HEK293 (cell line): Measurements from ENCODE around the gene ANKRD53.

Source experiments
- CTCF ChIA-PET: fragments of 350-600 bp; formaldehyde crosslinking; extraction: SDS; loops from one replicate; lab custom pipeline; 2021; ENCODE audit warnings: antibody characterized with exemption; lab: Yijun Ruan, JAX
- POLR2A ChIA-PET: fragments of 300-600 bp; formaldehyde crosslinking; extraction: SDS; loops from one replicate; lab custom pipeline; 2020; ENCODE audit warnings: antibody characterized with exemption, inconsistent platforms; lab: Yijun Ruan, JAX
- H3K27ac ChIP-seq: fragments of 200-500 bp; sonication (Bioruptor generic); 2 replicates; pipeline ENCODE4 v1.5.1; 2014; ENCODE audit warnings: low read depth, low read length, control low read depth, inconsistent platforms; ENCODE audit errors: extremely low read depth
- H3K36me3 ChIP-seq, 2 experiments: fragments of 200-500 bp in 1 of 2; sonication (Bioruptor generic) in 1 of 2; 1 replicate in 1 of 2; 2 replicates in 1 of 2; pipeline ENCODE4 v1.5.1; 2014 to 2017; ENCODE audit warnings: inconsistent platforms in 2 of 2, low read length in 2 of 2; ENCODE audit not compliant: control insufficient read depth in 2 of 2, insufficient read depth in 1 of 2
- H3K4me1 ChIP-seq: fragments of 200-500 bp; sonication (Bioruptor generic); 2 replicates; pipeline ENCODE4 v1.5.1; 2014; ENCODE audit warnings: mild to moderate bottlenecking, low read length, inconsistent platforms; ENCODE audit not compliant: control insufficient read depth, insufficient read depth
- H3K4me3 ChIP-seq: 2 replicates; pipeline ENCODE4 v1.5.1; 2011; ENCODE audit warnings: low read depth, mild to moderate bottlenecking, control low read depth, low read length, moderate library complexity
- H3K9me3 ChIP-seq: fragments of 200-500 bp; sonication (Bioruptor generic); 2 replicates; pipeline ENCODE4 v1.5.1; 2014; ENCODE audit warnings: low read depth, low read length, inconsistent platforms; ENCODE audit not compliant: control insufficient read depth, insufficient read depth
- GLI2 ChIP-seq: fragments of 450-650 bp; formaldehyde crosslinking; IDR thresholded peaks from 2 replicates; pipeline ENCODE4; 2017; ENCODE audit warnings: missing biosample characterization, missing genetic modification characterization, low read depth, borderline replicate concordance
- KLF1 ChIP-seq: fragments of 450-650 bp; formaldehyde crosslinking; IDR thresholded peaks from 2 replicates; pipeline ENCODE4 v1.5.1; 2016; ENCODE audit warnings: missing biosample characterization, missing genetic modification characterization
- PATZ1 ChIP-seq: fragments of 450-650 bp; formaldehyde crosslinking; IDR thresholded peaks from 2 replicates; pipeline ENCODE4 v1.5.1; 2016; ENCODE audit warnings: missing biosample characterization, missing genetic modification characterization
- TSHZ1 ChIP-seq: fragments of 450-650 bp; formaldehyde crosslinking; IDR thresholded peaks from 2 replicates; pipeline ENCODE4 v1.5.1; 2016; ENCODE audit warnings: missing biosample characterization, missing genetic modification characterization, borderline replicate concordance
- ZFP37 ChIP-seq: fragments of 450-650 bp; formaldehyde crosslinking; IDR thresholded peaks from 2 replicates; pipeline ENCODE4 v1.5.1; 2016; ENCODE audit warnings: missing biosample characterization, missing genetic modification characterization
- ZNF600 ChIP-seq: fragments of 450-650 bp; formaldehyde crosslinking; IDR thresholded peaks from 2 replicates; pipeline ENCODE4 v1.5.1; 2016; ENCODE audit warnings: missing biosample characterization, missing genetic modification characterization
- TF ChIP-seq, protein P1 (sequence below): fragments of 450-650 bp; formaldehyde crosslinking; IDR thresholded peaks from 2 replicates; pipeline ENCODE4 v1.5.1; 2017; ENCODE audit warnings: missing biosample characterization, missing genetic modification characterization
- TF ChIP-seq, protein P2 (sequence below): fragments of 450-650 bp; formaldehyde crosslinking; optimal IDR thresholded peaks from 2 replicates; pipeline ENCODE3; 2016; ENCODE audit warnings: missing biosample characterization, mild to moderate bottlenecking, missing genetic modification characterization

Gene ANKRD53

GRCh38 chr2:70935468-70936164 is 42.8 kb upstream of the ANKRD53 start, which contains the start of gene ATP6V1B1:
Gene ATP6V1B1, plus strand, starts transcription at chr2:70935900. Its CDS starts 55 bp downstream, at chr2:70935955.
- POLR2A ChIA-PET: no interaction called here
- Histone ChIP-seq H3K9me3 (no peaks in the 10 kb centered on the region), H3K4me3 (no peak within 1 kb of the TSS), H3K4me1 (no peaks in the 10 kb centered on the region), H3K36me3 (peaks cover 0 to 4% of the 10 kb centered on the region in 2 experiments; a peak in 2 of 3 replicates), H3K27ac (no peak within 1 kb of the TSS)
- TF ChIP-seq ZFP37 (tag by site-specific recombination) (no peak), TSHZ1 (tag by site-specific recombination) (no peak), KLF1 (tag by site-specific recombination) (peak; percentile 41; the same call in 1 of the 2 replicates), GLI2 (tag by site-specific recombination) (no peak)
- TF ChIP-seq, protein P1, sequence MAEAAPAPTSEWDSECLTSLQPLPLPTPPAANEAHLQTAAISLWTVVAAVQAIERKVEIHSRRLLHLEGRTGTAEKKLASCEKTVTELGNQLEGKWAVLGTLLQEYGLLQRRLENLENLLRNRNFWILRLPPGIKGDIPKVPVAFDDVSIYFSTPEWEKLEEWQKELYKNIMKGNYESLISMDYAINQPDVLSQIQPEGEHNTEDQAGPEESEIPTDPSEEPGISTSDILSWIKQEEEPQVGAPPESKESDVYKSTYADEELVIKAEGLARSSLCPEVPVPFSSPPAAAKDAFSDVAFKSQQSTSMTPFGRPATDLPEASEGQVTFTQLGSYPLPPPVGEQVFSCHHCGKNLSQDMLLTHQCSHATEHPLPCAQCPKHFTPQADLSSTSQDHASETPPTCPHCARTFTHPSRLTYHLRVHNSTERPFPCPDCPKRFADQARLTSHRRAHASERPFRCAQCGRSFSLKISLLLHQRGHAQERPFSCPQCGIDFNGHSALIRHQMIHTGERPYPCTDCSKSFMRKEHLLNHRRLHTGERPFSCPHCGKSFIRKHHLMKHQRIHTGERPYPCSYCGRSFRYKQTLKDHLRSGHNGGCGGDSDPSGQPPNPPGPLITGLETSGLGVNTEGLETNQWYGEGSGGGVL (tag by site-specific recombination): peak; percentile 87
- TF ChIP-seq, protein P2, sequence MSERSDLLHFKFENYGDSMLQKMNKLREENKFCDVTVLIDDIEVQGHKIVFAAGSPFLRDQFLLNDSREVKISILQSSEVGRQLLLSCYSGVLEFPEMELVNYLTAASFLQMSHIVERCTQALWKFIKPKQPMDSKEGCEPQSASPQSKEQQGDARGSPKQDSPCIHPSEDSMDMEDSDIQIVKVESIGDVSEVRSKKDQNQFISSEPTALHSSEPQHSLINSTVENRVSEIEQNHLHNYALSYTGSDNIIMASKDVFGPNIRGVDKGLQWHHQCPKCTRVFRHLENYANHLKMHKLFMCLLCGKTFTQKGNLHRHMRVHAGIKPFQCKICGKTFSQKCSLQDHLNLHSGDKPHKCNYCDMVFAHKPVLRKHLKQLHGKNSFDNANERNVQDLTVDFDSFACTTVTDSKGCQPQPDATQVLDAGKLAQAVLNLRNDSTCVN (tag by site-specific recombination): no peak
- CTCF ChIA-PET: interaction anchor here (0.7 to 6.2 kb wide), 5 partner anchors 11 to 66 kb away, joined by 3 to 61 read pairs (median 3); no protein-coding TSS in a partner anchor

GRCh38 chr2:70936165-70936978 is 42.1 kb upstream of the ANKRD53 start:
- no peaks in the 10 kb centered on the region for H3K4me1 ChIP-seq
- H3K4me3 ChIP-seq: no peak overlapping the region
- no peaks in the 10 kb centered on the region for H3K9me3 ChIP-seq
- peaks cover 0 to 7% of the 10 kb centered on the region in 2 experiments; a peak in 2 of 3 replicates for H3K36me3 ChIP-seq
- no peak overlapping the region for H3K27ac ChIP-seq
- ChIA-PET CTCF (interaction anchor here (0.7 to 6.2 kb wide), 5 partner anchors 11 to 67 kb away, joined by 3 to 61 read pairs (median 3); no protein-coding TSS in a partner anchor), POLR2A (no interaction called here)
- TF ChIP-seq PATZ1 (no peak), ZNF600 (tag by site-specific recombination) (0 out of 2 replicates have a peak, but pooled peaks have one; percentile 13)
- TF ChIP-seq, all 188 proteins: peak for 1
